ENCODE measurements around the gene UBAC2.

GRCh38 chr13:99299256-99299919, 98.7 kb downstream of the UBAC2 start:
- no peak for TF ChIP-seq CTCF (conservative IDR thresholded peaks at IDR 0.05)
- TF ChIP-seq ZFX (IDR thresholded peaks at IDR 0.05), result no peak
